HG02973 (cell line): ENCODE measurements around the gene MYO7A.

ENCODE experiments used
- ATAC-seq: cut with Tn5 transposase; IDR thresholded peaks from one replicate; pipeline ENCODE4 v1.9.1; 2021; ENCODE audit warnings: moderate library complexity; ENCODE audit not compliant: unreplicated experiment

MYO7A gene

GRCh38 chr11:77262803-77263202 is 134.8 kb downstream of the MYO7A start:
- ATAC-seq: no peak
